Measurements from ENCODE around the gene CD3E. TPM values are rescaled to one million over a fixed set of nuclear protein-coding genes. Genes with fewer than 3 reads are reported as not detected.

The CD3E gene
- total and polyA plus RNA-seq, 9 of the 15 experiments (the other 6 are each of a cell fraction or from before 2014, with no cell fraction given) = 0.07 to 0.62 (median 0.19) TPM; not detected in 5

DNA sequence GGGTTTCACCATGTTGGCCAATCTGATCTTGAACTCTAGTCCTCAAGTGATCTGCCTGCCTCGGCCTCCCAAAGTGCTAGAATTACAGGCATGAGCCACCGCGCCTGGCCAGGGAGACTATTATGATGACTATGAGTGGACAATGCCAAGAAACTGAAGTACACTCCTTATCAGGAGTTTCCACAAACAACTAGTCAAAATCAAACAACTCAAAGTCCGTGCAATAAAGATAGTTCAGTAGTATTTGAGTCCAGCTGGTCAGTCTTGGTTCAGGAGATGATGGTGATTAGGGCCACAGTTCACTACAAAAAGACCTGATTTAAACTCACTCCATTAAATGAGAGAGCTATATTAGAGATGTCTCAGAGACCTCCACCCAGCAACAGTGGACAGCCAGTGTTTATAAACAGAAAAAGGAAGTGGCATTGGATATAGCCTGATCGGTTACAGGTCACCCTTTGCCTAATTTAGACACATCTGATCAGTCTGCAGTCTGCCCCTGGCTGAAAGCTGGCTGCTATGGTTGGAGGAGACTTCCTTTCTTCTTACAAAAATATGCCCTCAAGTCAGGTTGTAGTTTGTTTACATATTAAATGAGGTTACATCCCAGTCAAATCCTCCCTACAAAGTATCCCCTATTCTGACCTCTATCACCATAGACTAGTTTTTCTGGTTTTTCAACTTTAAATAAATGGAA lies 17.0 kb downstream of the CD3E start (continued):
- TF ChIP-seq, protein P1, sequence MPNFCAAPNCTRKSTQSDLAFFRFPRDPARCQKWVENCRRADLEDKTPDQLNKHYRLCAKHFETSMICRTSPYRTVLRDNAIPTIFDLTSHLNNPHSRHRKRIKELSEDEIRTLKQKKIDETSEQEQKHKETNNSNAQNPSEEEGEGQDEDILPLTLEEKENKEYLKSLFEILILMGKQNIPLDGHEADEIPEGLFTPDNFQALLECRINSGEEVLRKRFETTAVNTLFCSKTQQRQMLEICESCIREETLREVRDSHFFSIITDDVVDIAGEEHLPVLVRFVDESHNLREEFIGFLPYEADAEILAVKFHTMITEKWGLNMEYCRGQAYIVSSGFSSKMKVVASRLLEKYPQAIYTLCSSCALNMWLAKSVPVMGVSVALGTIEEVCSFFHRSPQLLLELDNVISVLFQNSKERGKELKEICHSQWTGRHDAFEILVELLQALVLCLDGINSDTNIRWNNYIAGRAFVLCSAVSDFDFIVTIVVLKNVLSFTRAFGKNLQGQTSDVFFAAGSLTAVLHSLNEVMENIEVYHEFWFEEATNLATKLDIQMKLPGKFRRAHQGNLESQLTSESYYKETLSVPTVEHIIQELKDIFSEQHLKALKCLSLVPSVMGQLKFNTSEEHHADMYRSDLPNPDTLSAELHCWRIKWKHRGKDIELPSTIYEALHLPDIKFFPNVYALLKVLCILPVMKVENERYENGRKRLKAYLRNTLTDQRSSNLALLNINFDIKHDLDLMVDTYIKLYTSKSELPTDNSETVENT (CRISPR knock-in tag; IDR thresholded peaks at IDR 0.05) = no peak
- TF ChIP-seq ZNF121 (CRISPR knock-in tag; conservative IDR thresholded peaks at IDR 0.05) = no peak
- TF ChIP-seq, protein P2, sequence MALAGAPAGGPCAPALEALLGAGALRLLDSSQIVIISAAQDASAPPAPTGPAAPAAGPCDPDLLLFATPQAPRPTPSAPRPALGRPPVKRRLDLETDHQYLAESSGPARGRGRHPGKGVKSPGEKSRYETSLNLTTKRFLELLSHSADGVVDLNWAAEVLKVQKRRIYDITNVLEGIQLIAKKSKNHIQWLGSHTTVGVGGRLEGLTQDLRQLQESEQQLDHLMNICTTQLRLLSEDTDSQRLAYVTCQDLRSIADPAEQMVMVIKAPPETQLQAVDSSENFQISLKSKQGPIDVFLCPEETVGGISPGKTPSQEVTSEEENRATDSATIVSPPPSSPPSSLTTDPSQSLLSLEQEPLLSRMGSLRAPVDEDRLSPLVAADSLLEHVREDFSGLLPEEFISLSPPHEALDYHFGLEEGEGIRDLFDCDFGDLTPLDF (CRISPR knock-in tag; IDR thresholded peaks at IDR 0.05) = no peak
- TF ChIP-seq JUN (IDR thresholded peaks at IDR 0.05; ENCODE audit: borderline replicate concordance, low read depth, low read length) = no peak
- no peak for TF ChIP-seq JUN (CRISPR knock-in tag; IDR thresholded peaks at IDR 0.05; ENCODE audit: borderline replicate concordance)

DNA sequence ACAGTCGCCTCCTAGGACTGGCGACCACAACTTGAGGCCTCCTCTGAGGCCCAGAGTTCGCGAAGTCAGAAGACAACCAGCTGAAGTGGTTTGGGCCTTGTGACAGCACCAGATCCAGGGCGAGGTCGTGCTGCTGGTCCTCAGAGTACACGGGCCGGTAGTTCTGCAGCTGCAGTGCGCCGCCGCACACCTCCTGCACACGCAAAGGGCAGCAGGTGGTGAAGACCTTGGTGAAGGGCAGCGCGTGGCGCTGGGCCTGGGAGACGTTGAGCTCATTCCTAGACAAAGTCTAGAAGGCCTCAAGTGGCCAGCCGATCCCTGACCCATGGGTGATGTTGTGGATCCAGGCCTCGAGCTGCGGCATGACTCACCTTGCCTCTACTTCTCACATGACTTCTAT lies 18.2 kb downstream of the CD3E start:
- Histone ChIP-seq H3K27ac (ENCODE audit: extremely low read depth, low read depth, low read length) (no peak overlapping the region), H3K9ac (ENCODE audit: insufficient read depth in 1 of 2, low read depth in 2 of 2, low read length in 2 of 2) (no peak overlapping the region), H2AFZ (ENCODE audit: low read depth, low read length) (no peak overlapping the region), H3K4me1 (replicated peaks in 1 of 2; ENCODE audit: control insufficient read depth in 2 of 2, insufficient read depth in 2 of 2, low read length in 2 of 2) (peaks cover 10 to 23% of the 10 kb centered on the region in 2 experiments), H3K27me3 (ENCODE audit: control insufficient read depth in 2 of 2, insufficient read depth in 2 of 2, low read length in 2 of 2) (no peaks in the 10 kb centered on the region), H3K79me2 (ENCODE audit: control insufficient read depth, insufficient read depth, low read length) (no peaks in the 10 kb centered on the region), H3K9me1 (ENCODE audit: control insufficient read depth, insufficient read depth, low read length) (no peaks in the 10 kb centered on the region), H3K4me2 (ENCODE audit: insufficient read depth, low read length) (no peak overlapping the region), H3K4me3 (no peak overlapping the region), H3K36me3 (ENCODE audit: control insufficient read depth, insufficient read depth, low read length) (no peaks in the 10 kb centered on the region), H4K20me1 (replicated peaks; ENCODE audit: control insufficient read depth, insufficient read depth, low read length) (no peaks in the 10 kb centered on the region), H3K9me3 (replicated peaks; ENCODE audit: control insufficient read depth, insufficient read depth, low read depth, low read length) (no peaks in the 10 kb centered on the region)
- FAIRE-seq = no peak
- in situ Hi-C loops (cut with MboI) (no loop called here), intact Hi-C loops (cut with micrococcal nuclease) (no loop called here)
- 59% methylated on average over 15 of the region's 19 CpGs for WGBS (ENCODE audit: insufficient coverage, low coverage, missing lambda C conversion rate)
- ATAC-seq = no peak
- no TSS peak for BruUV-seq (replicated peaks)
- no peak for DNase-seq (ENCODE audit: extremely low read depth in 1 of 4, low spot score in 3 of 4)
- ChIA-PET POLR2A (no interaction called here), CTCF (ENCODE audit: low intra/inter-chr PET ratio) (no interaction called here)
- TF ChIP-seq SRSF3 (IDR thresholded peaks at IDR 0.05; ENCODE audit: insufficient read depth, low read length) (no peak), ZNF586 (CRISPR knock-in tag; conservative IDR thresholded peaks at IDR 0.05) (no peak), RBM14 (IDR thresholded peaks at IDR 0.05; ENCODE audit: borderline replicate concordance, insufficient read depth, low read depth, low read length) (no peak), ZNF184 (CRISPR knock-in tag; IDR thresholded peaks at IDR 0.05) (no peak)
- TF ChIP-seq, protein P3, sequence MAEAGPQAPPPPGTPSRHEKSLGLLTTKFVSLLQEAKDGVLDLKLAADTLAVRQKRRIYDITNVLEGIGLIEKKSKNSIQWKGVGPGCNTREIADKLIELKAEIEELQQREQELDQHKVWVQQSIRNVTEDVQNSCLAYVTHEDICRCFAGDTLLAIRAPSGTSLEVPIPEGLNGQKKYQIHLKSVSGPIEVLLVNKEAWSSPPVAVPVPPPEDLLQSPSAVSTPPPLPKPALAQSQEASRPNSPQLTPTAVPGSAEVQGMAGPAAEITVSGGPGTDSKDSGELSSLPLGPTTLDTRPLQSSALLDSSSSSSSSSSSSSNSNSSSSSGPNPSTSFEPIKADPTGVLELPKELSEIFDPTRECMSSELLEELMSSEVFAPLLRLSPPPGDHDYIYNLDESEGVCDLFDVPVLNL (CRISPR knock-in tag; IDR thresholded peaks at IDR 0.05; ENCODE audit: low read depth) = no peak

Measured in K562 (cell line).